HG02840 (cell line): ENCODE results near the gene TSSK3.

Experiments
- ATAC-seq: cut with Tn5 transposase; IDR thresholded peaks from one replicate; pipeline ENCODE4 v1.9.1; 2021; ENCODE audit warnings: mild to moderate bottlenecking, moderate library complexity, moderate number of reproducible peaks; ENCODE audit not compliant: unreplicated experiment, low FRiP score

The TSSK3 gene

DNA sequence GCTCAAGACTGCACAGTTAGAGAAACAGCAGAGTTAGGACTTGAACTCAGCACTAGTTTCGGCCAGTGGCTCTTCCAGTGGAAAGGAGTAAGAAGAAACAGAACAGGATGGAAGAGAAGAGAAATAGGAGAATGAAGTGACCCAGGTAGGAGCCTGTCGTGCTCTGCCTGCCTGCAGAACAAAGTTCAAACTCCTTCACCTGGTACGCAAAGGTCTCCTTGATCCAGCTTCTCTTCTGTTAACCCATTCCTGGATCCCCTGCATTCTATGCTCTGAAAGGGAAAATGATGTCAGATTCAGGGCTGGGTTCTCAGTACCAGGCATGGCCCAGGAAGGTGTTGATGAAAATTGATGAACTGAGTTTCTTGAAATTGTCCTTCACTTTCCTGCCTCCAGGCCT lies 3.9 kb upstream of the TSSK3 start:
- ATAC-seq, result no peak

DNA sequence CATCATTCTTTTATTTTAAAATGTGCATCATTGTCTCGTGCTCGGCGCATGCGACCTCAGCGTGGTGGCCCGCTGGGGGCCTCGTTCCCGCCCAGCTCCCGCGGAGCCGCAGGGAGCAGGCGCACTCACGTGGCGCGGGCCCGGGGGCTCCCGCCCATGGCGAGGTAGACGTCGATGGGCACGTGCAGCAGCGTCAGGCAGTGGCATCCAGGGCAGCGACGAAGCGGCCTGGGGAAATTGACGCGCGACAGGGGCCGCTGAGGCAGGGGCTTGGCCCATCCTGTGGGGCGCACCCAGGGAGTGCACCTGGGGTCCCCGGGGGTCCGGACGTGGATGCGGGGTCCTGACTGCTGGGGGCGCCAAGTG lies 1.0 kb upstream of the TSSK3 start:
- no peak for ATAC-seq

DNA sequence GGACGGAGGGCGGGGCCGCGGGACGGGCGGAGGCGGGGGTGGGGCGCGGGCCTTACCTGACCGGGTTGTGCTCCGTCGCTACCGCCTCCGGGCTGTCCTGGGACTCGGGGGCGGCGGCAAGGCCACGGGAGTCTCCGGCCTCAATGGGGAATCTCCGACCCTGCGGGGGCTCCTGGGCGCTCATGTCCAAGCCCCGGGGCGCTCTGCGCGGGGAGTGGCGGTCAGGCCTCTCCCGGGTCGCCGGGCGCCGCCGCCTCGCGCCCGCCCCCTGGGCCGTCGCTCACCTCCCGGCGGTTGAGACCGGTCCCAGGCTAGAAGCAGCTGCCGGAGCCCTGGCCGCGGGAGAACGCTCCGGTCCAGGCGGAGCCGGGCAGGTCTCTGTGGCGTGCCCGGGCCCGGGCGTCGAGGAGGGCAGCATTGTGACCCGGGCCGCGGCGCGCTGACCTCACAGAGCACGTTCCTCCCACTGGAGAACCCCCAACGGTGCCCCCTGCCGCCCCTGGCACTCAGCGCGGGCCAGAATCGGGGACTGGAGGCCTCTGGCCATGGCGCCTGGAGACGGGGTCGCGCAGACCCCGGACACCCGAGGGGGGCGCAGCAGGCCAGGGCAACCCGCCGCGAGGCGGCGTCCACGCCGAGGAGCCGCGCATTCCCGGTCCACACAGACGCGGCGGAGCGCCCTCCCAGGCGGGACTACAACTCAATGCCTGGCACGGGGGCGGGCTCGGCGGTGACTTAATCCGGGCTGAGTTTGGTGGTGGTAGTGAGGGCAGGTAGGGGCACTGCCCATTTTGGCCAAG lies 465 bp upstream of the TSSK3 start:
- ATAC-seq, result no peak

DNA sequence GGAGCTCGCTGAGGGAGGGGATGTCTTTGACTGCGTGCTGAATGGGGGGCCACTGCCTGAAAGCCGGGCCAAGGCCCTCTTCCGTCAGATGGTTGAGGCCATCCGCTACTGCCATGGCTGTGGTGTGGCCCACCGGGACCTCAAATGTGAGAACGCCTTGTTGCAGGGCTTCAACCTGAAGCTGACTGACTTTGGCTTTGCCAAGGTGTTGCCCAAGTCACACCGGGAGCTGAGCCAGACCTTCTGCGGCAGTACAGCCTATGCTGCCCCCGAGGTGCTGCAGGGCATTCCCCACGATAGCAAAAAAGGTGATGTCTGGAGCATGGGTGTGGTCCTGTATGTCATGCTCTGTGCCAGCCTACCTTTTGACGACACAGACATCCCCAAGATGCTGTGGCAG lies 1.4 kb downstream of the TSSK3 start:
- no peak for ATAC-seq

DNA sequence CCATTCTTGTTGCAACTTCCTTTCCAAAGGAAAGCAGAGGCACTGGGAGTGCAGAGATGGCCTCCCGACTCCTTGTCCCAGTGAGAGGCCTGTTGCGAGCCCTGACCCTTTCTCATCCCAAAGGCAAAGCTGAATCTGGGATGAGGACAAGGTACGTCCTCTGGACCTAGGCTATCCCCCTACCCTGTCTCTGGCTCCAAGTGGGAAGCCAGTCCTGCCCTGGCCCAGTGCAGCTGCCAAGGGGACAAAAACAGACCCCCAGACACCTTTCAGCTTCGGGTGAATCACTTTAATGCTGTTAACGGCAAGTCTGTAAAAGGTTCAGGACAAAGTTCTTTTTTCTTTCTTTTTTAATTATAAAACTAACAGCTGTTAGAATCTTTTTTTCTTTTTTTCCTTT lies 2.5 kb downstream of the TSSK3 start:
- no peak for ATAC-seq

DNA sequence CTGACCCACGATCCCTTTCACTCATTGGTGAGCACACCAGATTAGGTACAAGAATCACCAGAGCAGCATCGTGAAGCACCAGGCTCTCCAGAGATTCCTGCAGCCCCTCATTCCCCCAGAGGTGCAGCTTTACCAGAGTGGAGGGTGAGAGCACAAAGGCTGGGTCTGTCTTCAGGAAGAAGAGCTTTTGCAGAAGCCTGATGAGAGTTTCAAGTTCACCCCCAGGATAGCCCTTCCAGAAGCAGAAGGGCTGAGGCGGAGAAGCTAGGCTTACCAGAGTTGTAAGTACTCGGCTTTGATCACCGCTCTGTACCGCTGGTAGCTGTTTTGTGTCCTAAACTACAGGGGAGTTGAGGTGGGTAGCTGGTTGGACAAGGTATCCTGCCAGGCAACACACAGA lies 3.1 kb downstream of the TSSK3 start:
- ATAC-seq, result no peak

DNA sequence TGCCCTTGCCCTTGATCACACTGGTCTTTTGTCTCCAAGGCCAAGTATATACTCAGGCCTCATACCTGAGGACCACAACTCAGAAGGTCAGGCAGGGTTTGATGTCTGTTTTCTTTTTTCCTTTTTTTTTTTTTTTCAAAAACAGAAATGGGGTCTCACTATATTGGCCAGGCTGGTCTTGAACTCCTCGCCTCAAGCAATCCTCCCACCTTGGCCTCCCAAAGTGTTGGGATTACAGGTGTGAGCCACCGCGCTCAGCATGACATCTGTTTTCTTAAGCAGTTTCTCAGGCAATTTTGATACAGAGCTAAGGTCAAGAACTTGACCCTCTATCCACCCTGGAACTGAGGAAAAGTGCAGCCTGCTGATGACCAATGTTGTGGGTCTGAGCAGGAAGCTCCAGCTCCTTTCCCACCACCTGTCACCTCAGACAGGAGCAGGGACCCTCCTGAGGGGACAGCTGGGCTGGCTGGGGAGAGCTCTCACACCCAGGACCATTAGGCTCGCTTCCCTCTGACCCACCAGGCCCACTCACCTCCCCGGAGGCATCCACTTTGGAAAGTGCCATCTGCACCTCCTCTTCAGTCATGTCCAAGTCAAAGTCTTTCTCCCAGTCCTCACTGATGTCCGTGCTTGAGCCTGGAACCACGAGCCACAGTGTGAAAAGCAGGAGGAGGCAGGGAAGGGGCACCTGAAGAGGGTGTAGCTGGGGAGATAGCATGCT lies 5.7 kb downstream of the TSSK3 start:
- ATAC-seq, result no peak

DNA sequence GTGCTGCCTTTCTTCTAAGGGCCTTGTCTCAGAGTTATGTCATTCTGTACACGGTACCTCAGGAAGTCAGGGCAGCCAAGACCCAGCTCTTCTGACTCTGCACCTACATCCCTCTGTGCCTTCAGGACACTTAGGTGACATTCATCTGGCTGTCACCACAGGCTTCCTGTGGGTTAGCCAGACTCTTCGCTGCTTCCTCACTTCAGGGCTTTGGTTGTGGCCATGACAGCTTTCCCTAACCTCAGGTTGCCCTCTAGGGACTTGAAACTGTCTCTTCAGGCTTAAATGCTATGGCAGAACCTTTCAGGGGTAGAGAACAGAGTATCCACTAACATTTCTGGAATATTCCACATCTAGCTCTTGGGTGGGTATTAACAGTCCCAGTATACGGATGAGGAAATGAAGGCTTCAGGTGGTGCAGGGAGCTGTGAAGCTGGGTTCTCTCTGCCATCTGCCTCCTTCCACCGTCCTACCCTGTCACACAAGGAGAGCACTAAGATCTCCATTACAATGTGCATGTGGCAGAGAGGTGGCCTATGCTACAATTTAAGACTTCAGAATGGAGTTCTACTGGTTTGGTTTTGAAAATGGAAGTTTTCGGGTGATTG lies 9.9 kb downstream of the TSSK3 start:
- no peak for ATAC-seq

DNA sequence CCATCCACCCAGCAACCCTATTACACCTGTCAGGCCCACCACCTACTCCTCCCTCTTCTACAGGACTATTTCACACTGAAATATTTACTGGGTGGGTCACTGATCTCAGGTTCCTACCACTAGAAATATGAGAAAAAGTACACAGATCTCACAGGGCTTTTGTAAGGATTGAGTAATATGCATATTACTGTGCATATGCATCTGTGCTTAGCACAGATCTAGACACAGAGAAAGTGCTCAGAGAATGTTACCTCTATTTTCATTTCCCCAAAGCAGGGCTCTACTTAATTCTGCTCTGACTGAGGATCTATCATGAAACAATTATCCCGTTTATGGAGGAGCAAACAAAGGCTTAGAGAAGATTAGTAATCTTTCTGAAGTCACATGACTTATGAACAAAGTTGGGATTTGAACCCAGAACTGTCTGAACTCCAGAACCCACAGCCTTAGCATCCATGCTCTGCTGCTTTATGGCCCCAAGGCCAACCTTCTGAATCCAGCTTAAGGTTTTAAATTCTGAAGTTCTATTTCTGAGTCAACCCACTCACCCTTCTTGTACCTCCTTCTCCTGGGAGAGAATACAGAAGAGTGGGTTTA lies 11.8 kb downstream of the TSSK3 start:
- no peak for ATAC-seq

DNA sequence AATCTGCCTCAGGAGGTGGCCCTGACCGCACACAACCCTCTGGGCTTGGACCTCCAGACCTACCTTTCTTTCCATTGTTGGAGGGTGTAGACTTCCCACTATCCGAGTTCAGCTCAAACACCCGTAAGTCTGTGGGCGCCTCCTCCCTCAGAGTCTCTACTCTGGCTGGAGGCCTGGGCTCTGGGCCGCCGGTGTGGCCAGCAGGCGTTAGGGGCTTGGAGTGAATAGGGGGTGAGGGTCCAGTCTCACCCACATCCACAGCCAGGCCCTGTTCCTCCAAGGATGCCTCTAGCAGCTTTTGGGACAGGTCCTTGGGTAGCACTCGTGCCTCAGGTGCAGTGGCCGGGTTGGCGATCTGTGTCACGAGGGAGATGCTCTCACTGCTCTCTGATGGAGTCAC lies 13.9 kb downstream of the TSSK3 start:
- no peak for ATAC-seq

DNA sequence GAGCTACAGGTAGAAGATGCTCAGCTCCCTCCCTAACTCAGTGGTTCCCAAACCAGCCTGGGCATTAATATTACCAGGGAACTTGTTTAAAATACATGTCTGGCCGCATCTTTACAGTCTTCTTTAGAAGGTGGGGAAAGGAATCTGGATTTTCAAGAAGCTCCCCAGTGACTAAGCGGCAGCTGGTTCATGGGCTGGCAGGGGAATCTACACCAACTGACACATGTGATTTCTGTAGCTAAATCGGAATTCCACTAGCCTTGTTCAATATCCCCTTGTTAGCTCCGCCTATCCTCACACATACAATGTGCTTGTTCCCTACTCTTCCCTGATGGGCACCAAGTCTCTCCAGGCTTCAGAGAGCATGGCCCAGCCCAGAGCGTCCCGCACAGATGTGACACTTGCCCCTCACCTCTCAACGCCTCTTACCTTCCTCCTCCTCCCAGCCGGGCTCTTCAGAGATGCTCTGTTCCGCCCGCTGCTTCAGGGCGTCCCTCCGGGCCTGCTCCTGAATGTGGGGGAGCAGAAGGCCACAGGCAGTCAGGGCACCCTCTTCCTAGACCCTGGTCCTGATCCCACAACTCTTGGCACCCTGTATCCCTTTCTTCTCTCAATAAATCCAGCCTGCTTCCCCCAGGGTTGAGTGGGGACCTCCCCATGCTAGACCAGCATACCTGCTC lies 15.3 kb downstream of the TSSK3 start:
- no peak for ATAC-seq

DNA sequence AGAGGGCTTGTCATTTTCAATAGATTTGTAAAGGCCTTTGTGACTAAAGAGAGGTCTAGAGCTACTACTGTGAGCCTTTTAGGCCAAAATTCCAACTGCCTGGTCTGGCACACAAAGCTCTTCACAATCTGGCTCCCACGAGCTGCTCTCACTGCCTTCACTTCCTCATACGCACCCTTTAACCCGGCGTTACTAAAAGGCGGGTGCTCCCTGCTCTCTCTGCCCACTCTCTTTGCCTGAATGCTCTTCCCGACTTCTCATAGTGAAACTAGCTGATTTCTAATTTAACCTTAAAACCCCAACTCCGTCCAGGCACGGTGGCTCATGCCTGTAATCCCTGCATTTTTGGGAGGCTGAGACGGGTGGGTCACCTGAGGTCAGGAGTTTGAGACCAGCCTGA lies 17.7 kb downstream of the TSSK3 start:
- no peak for ATAC-seq

DNA sequence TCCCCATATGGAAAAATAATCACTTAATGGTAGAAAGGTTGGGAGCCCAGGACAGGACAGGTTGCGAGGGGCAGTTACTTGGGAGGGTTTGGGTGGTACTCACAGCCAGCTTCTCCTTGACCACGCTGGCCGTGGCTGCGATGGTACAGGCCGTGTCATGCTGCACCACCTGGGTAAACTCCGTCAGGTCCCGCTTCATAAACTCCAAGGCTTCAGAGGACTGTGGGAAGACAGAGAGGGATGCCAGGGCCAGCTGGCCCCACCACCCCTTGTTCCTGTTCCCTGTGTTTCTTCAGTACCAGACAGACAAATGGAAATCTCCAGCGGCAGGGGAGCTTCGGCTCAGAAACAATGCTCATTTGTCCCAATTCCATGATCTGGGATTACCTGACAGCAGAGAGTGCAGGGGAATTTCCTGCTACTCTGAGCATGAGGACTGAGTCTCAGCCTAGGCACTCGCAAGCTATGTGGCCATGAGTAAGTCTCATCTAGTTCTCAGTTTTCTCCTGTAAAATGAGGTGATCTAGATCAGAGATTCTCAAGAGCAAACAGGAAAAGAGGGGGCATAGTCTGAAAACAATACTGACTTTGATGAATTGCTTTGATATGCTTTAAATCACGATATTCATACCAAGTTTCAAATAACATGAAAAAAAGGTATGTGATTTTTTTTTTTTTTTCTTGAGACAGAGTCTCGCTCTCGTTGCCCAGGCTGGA lies 24.5 kb downstream of the TSSK3 start:
- ATAC-seq, result no peak

DNA sequence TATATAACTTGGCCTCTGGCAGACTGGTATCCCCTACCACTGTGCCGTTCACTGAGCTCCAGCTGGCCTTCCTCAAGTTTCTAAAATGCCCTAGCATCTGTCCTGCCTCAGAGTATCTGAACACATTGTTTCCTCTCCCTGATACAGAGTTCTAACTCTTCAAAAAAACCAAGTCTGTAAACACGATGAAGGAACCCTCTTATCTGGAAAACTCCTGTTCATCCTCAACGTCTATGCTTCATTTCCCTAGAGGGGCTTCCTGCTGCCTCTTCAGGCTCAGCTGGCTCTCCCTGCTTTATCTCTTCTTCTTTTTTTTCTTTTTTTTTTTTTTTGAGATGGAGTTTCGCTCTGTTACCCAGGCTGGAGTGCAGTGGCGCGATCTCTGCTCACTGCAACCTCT lies 26.3 kb downstream of the TSSK3 start:
- ATAC-seq, result no peak

DNA sequence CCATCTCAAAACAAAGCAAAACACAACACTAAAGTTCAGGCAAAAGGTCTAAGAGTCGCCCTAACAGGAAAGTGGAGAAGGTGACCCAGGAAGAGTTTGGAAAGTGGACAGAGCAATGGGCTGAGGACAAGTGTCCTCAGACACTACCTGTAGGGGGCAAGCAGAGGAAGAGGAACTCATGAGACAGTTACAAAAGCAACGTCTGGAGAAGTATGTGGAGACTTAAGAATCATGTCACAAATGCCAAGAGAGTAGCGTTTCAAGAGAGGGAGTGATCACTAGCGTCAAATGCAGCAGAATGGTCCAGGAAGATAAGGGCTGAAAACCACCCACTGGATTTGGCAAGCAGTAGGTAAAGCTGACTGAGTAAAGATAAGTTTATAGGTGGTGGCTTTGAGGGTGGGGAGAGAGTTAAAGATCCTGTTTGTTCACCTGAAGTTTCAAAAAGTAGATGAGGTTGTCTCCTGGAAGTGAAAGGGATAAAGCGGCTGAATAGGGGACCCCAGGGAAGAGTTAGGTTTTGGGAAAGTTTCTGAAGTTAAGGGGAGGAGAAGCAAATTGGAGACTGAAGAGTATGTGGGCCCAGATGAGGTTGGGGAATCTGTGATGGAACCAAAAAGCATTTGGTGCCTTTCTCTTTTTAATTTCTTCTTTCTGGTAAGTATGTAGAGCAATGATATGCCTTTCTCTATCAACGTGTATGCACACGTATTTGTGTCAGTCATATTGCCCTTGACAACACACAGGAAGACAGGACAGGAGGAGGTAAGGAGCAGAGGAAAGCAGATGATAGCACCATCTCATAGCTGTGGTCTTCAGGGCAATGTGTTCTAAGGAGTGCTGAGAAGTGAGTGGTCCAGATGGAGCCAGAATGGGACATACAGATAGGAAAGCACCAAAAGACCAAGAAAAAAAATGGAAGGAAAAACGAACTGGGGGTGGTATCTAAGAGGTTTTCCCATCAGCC lies 28.8 kb downstream of the TSSK3 start:
- ATAC-seq, result no peak

DNA sequence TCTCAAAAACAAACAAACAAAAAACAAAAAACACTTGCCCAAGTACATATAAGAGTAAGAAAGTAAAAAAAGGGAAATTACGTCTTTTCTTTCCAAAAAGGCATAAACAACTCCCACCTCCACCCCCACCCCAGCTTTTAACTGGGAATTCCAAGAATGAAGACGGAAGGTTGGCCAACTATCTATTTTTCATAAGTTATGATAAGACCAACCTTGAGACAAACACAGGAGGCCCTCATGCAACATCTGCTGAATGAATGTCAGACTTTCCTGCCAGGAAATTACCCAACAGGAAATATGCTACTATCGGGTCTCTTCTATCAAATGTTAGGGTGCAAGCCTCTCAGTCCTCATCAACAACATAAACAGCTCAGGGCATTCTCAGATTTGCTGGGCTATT lies 30.0 kb downstream of the TSSK3 start:
- no peak for ATAC-seq

DNA sequence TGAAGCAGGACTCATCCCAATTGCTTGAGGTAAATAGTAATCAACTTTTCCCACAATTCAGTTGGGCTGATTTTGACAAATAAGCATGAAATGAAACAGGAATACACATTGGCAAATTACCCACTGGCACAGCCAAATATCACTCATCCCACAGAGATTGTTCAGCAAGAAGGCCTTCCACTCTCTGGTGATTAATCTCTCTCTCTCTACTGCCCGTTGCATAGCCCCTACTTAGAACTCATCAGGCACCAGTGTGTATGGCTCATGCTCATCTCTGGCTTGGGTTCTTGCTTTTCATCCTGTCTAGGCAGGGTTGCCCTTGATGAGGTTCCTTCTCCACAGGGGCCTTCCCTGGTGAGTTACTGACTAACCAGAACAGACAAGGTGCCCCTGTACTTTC lies 30.8 kb downstream of the TSSK3 start:
- ATAC-seq, result no peak

DNA sequence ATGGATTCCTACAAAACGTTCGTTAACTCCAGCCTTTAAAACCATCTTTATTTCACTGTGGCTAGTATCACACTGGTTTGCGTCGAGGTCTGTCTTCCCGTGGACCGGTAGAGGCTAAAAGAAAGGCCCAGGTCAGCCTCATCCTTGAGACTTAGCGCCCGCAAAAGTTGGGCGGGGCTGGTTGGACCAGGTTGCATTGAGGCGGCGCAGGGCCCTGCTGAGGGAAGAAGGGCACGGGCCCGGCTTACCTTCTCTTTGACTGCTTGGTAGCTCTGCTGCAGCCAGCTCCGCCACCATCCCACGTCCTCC lies 31.4 kb downstream of the TSSK3 start:
- ATAC-seq, result peak; percentile 21

DNA sequence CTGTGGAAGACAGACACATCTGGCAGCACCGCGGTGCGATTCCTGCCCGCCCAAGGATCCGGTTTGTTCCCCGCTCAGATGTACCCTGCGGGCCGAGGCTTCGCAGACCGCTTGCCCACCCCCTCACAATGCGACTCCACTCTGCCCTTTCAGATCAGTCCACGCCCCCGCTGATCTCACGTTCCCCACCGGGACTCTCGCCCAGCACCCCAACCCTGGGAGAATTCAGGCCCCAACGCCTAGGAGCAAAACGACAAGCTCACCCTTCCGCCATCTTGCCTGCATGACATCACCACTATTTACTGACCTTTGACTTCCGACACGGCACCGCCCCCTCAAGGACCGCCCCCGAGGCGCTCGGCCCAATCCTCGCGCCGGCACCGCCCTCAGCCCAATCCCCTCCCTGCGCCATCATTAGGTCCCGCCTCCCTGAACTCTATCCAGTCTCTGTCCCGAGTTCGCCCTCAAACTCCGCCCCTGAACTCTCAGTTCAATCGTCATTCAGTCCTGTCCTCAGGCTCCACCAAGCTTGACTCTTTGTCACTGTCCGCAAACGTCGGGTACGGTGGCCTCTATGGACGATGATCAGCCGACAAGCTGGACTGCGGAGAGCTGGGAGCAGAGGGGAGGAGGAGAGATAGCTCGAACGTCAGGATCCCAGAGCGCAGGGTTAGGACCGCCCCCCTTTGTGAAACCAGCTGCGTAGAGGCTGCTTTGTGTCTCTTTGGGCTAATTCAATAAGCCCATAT lies 32.0 kb downstream of the TSSK3 start, which contains the start of gene BSDC1:
TSS of gene BSDC1 (minus strand) at position 301 of the 749 bp plus-strand sequence. CDS start at position 274, 27 bp downstream.
- ATAC-seq, result peak; percentile 95
